Measurements from ENCODE around the gene TMTC4.

Gene TMTC4

DNA sequence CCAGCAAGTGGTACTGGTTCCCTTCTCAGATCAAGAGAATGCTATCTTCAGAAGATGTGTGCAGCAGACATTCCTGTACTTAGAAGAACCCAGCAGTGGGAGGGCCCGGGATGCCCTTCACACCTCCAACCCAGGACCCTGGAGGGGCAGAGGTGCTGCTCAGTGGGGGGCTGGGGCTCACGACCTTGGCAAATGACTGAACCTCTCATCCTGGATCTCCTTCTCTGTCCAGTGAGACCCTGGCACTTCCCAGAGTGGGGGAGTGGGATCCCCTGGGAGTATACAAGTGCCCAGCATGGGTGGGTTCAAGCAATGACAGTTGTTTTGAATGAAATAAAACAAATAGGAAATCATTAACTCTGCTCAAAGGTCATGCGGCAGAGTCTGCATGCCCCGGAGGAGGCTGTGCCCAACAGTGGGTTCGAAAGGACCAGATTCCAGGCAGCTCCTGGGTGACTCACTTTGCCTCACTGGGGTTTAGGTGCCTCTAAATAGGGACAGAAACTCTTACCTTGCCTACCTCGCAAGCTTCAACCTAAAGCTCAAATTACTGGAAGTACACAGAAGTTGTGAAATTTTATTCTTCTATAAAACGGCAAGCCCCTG, 112.9 kb downstream of the TMTC4 start:
- TF ChIP-seq, protein P1, sequence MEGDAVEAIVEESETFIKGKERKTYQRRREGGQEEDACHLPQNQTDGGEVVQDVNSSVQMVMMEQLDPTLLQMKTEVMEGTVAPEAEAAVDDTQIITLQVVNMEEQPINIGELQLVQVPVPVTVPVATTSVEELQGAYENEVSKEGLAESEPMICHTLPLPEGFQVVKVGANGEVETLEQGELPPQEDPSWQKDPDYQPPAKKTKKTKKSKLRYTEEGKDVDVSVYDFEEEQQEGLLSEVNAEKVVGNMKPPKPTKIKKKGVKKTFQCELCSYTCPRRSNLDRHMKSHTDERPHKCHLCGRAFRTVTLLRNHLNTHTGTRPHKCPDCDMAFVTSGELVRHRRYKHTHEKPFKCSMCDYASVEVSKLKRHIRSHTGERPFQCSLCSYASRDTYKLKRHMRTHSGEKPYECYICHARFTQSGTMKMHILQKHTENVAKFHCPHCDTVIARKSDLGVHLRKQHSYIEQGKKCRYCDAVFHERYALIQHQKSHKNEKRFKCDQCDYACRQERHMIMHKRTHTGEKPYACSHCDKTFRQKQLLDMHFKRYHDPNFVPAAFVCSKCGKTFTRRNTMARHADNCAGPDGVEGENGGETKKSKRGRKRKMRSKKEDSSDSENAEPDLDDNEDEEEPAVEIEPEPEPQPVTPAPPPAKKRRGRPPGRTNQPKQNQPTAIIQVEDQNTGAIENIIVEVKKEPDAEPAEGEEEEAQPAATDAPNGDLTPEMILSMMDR (conservative IDR thresholded peaks at IDR 0.05; ENCODE audit: control insufficient read depth, insufficient read depth, low read depth, low read length): no peak
- DNase-seq (ENCODE audit: low read depth): no peak
- no peak overlapping the region for H3K4me3 ChIP-seq (ENCODE audit: control insufficient read depth, low read depth, low read length)

DNA sequence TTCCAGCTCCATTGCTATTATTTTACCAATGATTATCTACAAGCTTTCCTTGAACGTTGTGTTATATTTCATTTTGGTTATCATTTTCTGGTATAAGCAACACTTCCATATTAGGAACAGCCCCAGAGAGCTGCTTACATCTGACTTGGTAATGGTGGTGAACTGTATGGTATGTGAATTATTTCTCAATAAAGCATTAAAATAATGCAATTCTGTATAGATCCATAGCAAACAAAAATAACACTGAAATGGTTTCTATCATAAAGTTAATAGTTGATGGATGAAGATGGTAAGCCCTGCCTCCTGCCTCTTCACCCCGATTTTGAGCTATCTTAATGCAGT, 113.5 kb downstream of the TMTC4 start:
- H3K4me3 ChIP-seq (ENCODE audit: control insufficient read depth, low read depth, low read length): no peak overlapping the region
- TF ChIP-seq, protein P1 (conservative IDR thresholded peaks at IDR 0.05; ENCODE audit: control insufficient read depth, insufficient read depth, low read depth, low read length): no peak
- DNase-seq (ENCODE audit: low read depth): no peak

DNA sequence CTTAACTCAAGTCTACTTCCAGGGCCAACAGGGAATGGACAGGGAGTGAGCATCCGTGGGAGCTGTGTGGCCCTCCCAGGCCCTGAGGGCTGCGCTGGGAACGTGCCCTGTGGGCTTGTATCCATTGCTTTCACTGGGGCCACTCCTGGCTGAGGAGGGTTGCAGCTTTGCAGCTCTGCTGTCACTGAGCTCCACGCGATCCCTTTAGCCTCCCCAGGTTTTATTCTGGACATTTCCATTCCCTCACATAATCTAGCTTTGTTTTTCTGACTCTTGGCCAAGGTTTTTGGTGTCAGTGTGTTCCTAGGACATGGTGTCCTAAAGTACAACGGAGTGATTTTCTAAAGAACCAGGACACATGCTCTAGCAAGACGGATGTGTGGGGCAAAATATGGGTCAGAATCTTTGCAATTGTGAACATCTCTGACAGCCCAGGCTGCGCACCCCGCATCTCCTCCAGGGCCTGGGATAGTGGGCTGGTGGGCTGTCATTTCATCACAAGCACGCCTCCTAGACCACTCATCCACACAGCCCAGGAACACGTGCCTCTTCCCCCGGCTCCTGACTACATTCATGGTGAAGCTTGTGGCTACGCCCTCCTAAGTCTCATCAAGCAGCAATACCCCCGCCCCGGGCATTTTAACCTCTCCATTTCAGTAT, 114.0 kb downstream of the TMTC4 start:
- TF ChIP-seq, protein P1 (conservative IDR thresholded peaks at IDR 0.05; ENCODE audit: control insufficient read depth, insufficient read depth, low read depth, low read length): no peak
- no peak for DNase-seq (ENCODE audit: low read depth)
- H3K4me3 ChIP-seq (ENCODE audit: control insufficient read depth, low read depth, low read length): no peak overlapping the region

DNA sequence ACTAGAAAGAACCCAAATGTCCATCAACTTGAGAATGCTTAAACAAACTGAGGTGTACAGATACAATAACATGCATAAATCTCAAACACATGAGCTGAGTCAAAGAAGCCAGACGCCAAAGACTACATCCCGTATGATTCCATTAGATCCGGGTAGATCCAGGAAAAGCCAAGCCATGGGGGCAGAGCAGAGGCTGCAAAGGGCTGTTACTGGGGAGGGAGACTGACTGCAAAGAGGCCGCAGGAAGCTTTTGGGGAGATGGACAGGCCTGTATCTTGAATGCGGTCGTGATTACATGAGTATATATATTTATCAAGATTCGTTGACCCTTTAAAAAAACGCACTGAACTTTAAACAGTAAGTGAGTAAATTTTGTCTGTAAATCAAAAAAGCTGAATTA, 114.7 kb downstream of the TMTC4 start:
- DNase-seq (ENCODE audit: low read depth): no peak
- TF ChIP-seq, protein P1 (conservative IDR thresholded peaks at IDR 0.05; ENCODE audit: control insufficient read depth, insufficient read depth, low read depth, low read length): no peak
- H3K4me3 ChIP-seq (ENCODE audit: control insufficient read depth, low read depth, low read length): no peak overlapping the region

Measured in fibroblast of mammary gland (primary cell).